GM12864 (cell line): ENCODE results near the gene NCBP2.
A peak's percentile ranks its signal among the peaks of the same experiment; 100 is the strongest.
"Not testable (repeated sequence)": the region's sequence is repeated elsewhere in the genome, so short reads cannot be mapped to it uniquely, and the experiment has no call there.

Experiments
- DNase-seq: peaks from one replicate; pipeline ENCODE4 v3.0.0-alpha.2; 2011; ENCODE audit warnings: low read depth
- H3K4me3 ChIP-seq: 2 replicates; pipeline ENCODE4 v1.5.1; 2011; ENCODE audit warnings: mild to moderate bottlenecking, low read depth, low read length, control low read depth
- CTCF ChIP-seq: IDR thresholded peaks from 2 replicates; pipeline ENCODE4 v1.5.1; 2011; ENCODE audit warnings: low read depth, mild to moderate bottlenecking, moderate library complexity, low read length, control low read depth, inconsistent platforms; ENCODE audit errors: missing control alignments

Gene NCBP2

GRCh38 chr3:196947860-196948441, 5.6 kb upstream of the NCBP2 start:
- no peak for DNase-seq
- H3K4me3 ChIP-seq: no peak overlapping the region
- TF ChIP-seq CTCF: no peak

GRCh38 chr3:196947136-196947859, 5.0 kb upstream of the NCBP2 start:
- no peak for DNase-seq
- peak; percentile 20 for TF ChIP-seq CTCF
- H3K4me3 ChIP-seq: no peak overlapping the region

- DNase-seq, H3K4me3 ChIP-seq: not testable (repeated sequence)
These were observed 1.9 kb upstream of the NCBP2 start for GRCh38 chr3:196944037-196944790.

- DNase-seq: no peak
- TF ChIP-seq CTCF: no peak
These were observed 568 bp upstream of the NCBP2 start for GRCh38 chr3:196942915-196943277.

GRCh38 chr3:196941729-196942225, 551 bp downstream of the NCBP2 start:
- no peak for DNase-seq
- peak overlapping the region; percentile 94 for H3K4me3 ChIP-seq
- no peak for TF ChIP-seq CTCF

More at GRCh38 chr3:196942915-196943277, 568 bp upstream of the NCBP2 start:
- peak overlapping the region; percentile 94 for H3K4me3 ChIP-seq

- no peak overlapping the region for H3K4me3 ChIP-seq
- TF ChIP-seq CTCF: no peak
- DNase-seq: no peak
These were observed 3.8 kb downstream of the NCBP2 start for GRCh38 chr3:196938576-196938975.

- TF ChIP-seq CTCF: no peak
- no peak overlapping the region for H3K4me3 ChIP-seq
- DNase-seq: no peak
These were observed 4.2 kb downstream of the NCBP2 start for GRCh38 chr3:196938124-196938523.
